ENCODE data around the gene SCN1A. TPM values are rescaled to one million over a fixed set of nuclear protein-coding genes. Genes with fewer than 3 reads are reported as not detected.

Gene SCN1A
- total RNA-seq = not detected in 2 replicates

GRCh38 chr2:166127217-166128155 lies at the start of gene SCN1A:
Gene SCN1A, minus strand, starts transcription at chr2:166128020. Its CDS starts 54,399 bp downstream, at chr2:166073621.
- Mint-ChIP-seq H3K9me3 (no peaks in the 10 kb centered on the region), H3K4me1 (no peaks in the 10 kb centered on the region), H3K4me3 (no peak within 1 kb of the TSS), H3K36me3 (ENCODE audit: low read depth) (no peaks in the 10 kb centered on the region), H3K27ac (no peak within 1 kb of the TSS), H3K27me3 (peaks cover 10% of the 10 kb centered on the region)
- intact Hi-C loops (cut with micrococcal nuclease) = loop anchor here (1.0 to 10.0 kb wide), 5 partner anchors 71 to 1135 kb away; no protein-coding TSS in a partner anchor
- no peak for DNase-seq

DNA sequence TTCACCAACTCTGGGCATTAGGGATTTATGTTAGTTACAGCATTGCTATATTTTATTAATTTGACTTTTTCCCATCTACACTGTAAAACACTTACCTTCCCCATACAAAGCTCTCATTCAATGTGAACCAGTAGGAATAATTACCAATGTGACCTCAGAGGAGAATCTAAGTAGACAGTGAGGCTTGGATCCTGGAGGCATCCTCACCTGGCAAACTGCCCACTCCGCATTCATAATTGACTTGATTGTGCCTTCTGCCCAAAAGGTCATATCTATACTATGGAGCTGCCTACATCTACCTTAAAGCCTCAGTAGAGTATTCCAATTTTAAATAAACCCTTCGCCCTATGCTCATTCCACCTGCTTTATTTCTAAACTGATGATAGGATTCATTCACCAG lies 45.4 kb upstream of the SCN1A start:
- intact Hi-C loops (cut with micrococcal nuclease) = no loop called here
- H3K27ac Mint-ChIP-seq = no peak overlapping the region
- no peak overlapping the region for H3K4me3 Mint-ChIP-seq
- H3K9me3 Mint-ChIP-seq = no peaks in the 10 kb centered on the region
- no peak for DNase-seq
- H3K4me1 Mint-ChIP-seq = no peaks in the 10 kb centered on the region
- H3K36me3 Mint-ChIP-seq (ENCODE audit: low read depth) = no peaks in the 10 kb centered on the region
- peaks cover 3% of the 10 kb centered on the region for H3K27me3 Mint-ChIP-seq

DNA sequence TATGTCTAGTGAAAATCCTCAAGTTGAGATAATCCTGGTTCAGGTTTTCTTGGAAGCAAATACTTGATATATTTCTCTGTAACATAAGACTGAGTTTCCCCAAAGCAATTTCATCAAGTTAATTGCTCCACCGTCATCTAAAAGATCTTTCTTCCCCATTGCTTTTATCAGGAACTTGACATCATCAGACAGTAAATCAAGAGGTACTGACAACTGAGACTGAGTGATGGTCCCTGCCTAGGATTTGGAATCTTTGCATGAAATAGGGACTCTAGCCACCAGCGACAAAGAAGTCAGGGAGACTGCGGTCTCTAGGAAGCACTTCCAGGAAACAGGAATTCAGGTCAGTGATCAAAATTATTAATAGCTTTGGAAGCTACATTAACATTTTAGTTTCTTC lies 43.4 kb upstream of the SCN1A start:
- DNase-seq = no peak
- Mint-ChIP-seq H3K27me3 (no peaks in the 10 kb centered on the region), H3K9me3 (no peaks in the 10 kb centered on the region), H3K36me3 (ENCODE audit: low read depth) (no peaks in the 10 kb centered on the region), H3K27ac (no peak overlapping the region), H3K4me1 (no peaks in the 10 kb centered on the region), H3K4me3 (no peak overlapping the region)
- intact Hi-C loops (cut with micrococcal nuclease) = no loop called here

GRCh38 chr2:166170356-166170755 lies 42.5 kb upstream of the SCN1A start:
- Mint-ChIP-seq H3K36me3 (ENCODE audit: low read depth) (no peaks in the 10 kb centered on the region), H3K27ac (no peak overlapping the region), H3K4me1 (no peaks in the 10 kb centered on the region), H3K4me3 (no peak overlapping the region), H3K27me3 (no peaks in the 10 kb centered on the region), H3K9me3 (no peaks in the 10 kb centered on the region)
- DNase-seq = no peak
- intact Hi-C loops (cut with micrococcal nuclease) = no loop called here

DNA sequence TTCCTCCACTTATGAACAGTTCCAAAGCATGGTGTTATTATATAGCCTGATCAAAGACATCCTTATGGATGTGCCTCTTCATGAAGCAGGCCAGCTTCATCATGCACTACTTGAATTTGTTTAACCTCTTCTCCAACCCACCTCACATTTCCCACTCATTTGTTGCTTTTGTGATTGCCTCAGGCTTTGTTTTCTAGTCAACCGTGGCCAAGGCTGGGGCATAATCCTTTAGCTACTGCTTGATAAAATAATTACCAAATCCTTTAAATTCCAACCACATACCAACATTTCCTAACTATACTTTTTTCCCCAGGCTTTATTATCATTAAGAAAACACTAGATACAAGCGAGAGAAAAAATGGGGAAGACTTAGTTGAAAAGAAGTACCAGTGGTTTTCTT lies 39.6 kb upstream of the SCN1A start:
- Mint-ChIP-seq H3K9me3 (no peaks in the 10 kb centered on the region), H3K36me3 (ENCODE audit: low read depth) (no peaks in the 10 kb centered on the region), H3K4me3 (no peak overlapping the region), H3K27me3 (no peaks in the 10 kb centered on the region), H3K27ac (no peak overlapping the region), H3K4me1 (no peaks in the 10 kb centered on the region)
- intact Hi-C loops (cut with micrococcal nuclease) = no loop called here
- no peak for DNase-seq

DNA sequence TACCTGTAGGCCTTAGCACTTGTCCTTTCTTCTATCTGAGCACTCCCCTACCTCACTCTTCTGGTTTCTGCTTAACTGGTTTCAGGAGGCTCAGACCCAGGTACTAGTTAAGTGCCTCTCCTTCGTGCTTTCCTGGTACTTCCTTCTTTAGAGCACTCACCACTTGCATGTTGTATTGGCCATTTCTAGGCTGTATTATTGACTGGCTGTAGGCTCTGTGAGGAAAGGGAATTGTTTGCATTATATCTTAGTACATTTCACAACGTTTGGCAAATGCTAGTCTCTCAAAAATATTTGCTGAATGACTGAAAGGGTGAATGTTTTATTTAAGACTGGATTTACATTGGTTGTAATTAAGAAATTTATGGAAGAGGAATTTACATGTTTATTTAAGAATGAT lies 36.0 kb upstream of the SCN1A start:
- no peak for DNase-seq
- Mint-ChIP-seq H3K4me3 (no peak overlapping the region), H3K27ac (no peak overlapping the region), H3K36me3 (ENCODE audit: low read depth) (no peaks in the 10 kb centered on the region), H3K9me3 (no peaks in the 10 kb centered on the region), H3K4me1 (no peaks in the 10 kb centered on the region), H3K27me3 (no peaks in the 10 kb centered on the region)
- intact Hi-C loops (cut with micrococcal nuclease) = no loop called here

GRCh38 chr2:166158546-166158945 lies 30.7 kb upstream of the SCN1A start:
- Mint-ChIP-seq H3K9me3 (no peaks in the 10 kb centered on the region), H3K36me3 (ENCODE audit: low read depth) (no peaks in the 10 kb centered on the region), H3K27ac (no peak overlapping the region), H3K4me3 (no peak overlapping the region), H3K27me3 (peaks cover 3% of the 10 kb centered on the region), H3K4me1 (no peaks in the 10 kb centered on the region)
- no peak for DNase-seq
- intact Hi-C loops (cut with micrococcal nuclease) = no loop called here

- no peaks in the 10 kb centered on the region for H3K9me3 Mint-ChIP-seq
- DNase-seq = no peak
- H3K4me3 Mint-ChIP-seq = no peak overlapping the region
- no peaks in the 10 kb centered on the region for H3K36me3 Mint-ChIP-seq (ENCODE audit: low read depth)
- no peaks in the 10 kb centered on the region for H3K4me1 Mint-ChIP-seq
- peaks cover 3% of the 10 kb centered on the region for H3K27me3 Mint-ChIP-seq
- no peak overlapping the region for H3K27ac Mint-ChIP-seq
- intact Hi-C loops (cut with micrococcal nuclease) = no loop called here
These were observed 29.8 kb upstream of the SCN1A start for GRCh38 chr2:166157578-166157977.

DNA sequence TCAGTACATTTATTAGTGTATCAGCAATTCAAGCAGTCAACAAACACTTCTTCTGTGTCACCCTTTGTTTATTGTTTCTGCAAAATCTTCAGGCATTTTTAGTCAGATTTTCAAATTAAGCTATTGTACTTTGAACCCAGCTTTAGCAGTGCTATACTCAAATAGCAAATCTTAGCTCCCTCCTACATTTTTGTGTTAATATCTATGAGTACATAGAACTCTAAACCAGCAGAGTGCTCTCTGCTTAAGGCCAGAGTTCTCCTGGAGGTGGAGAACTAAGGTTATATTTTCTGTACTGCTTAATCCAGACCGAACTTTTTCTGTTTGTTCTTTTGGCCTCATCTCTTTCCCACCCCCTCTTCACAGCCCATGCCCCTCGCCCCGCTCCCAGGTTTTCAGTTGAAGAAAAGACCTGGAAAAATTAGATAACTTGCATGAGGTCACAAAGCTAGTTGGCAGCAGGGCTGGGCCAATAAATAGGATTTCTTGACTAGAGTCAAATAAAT lies 29.2 kb upstream of the SCN1A start:
- Mint-ChIP-seq H3K27ac (no peak overlapping the region), H3K9me3 (no peaks in the 10 kb centered on the region), H3K4me1 (no peaks in the 10 kb centered on the region), H3K4me3 (no peak overlapping the region), H3K36me3 (ENCODE audit: low read depth) (no peaks in the 10 kb centered on the region), H3K27me3 (peaks cover 3% of the 10 kb centered on the region)
- intact Hi-C loops (cut with micrococcal nuclease) = no loop called here
- no peak for DNase-seq

- no peaks in the 10 kb centered on the region for H3K36me3 Mint-ChIP-seq (ENCODE audit: low read depth)
- intact Hi-C loops (cut with micrococcal nuclease) = no loop called here
- H3K4me3 Mint-ChIP-seq = no peak overlapping the region
- H3K9me3 Mint-ChIP-seq = no peaks in the 10 kb centered on the region
- DNase-seq = no peak
- no peaks in the 10 kb centered on the region for H3K4me1 Mint-ChIP-seq
- no peak overlapping the region for H3K27ac Mint-ChIP-seq
- peaks cover 4% of the 10 kb centered on the region for H3K27me3 Mint-ChIP-seq
These were observed 27.8 kb upstream of the SCN1A start for GRCh38 chr2:166155589-166155988.

GRCh38 chr2:166154685-166155338 lies 27.0 kb upstream of the SCN1A start:
- Mint-ChIP-seq H3K36me3 (ENCODE audit: low read depth) (no peaks in the 10 kb centered on the region), H3K27ac (no peak overlapping the region), H3K4me1 (no peaks in the 10 kb centered on the region), H3K27me3 (peaks cover 4% of the 10 kb centered on the region), H3K9me3 (no peaks in the 10 kb centered on the region), H3K4me3 (no peak overlapping the region)
- intact Hi-C loops (cut with micrococcal nuclease) = no loop called here
- no peak for DNase-seq

DNA sequence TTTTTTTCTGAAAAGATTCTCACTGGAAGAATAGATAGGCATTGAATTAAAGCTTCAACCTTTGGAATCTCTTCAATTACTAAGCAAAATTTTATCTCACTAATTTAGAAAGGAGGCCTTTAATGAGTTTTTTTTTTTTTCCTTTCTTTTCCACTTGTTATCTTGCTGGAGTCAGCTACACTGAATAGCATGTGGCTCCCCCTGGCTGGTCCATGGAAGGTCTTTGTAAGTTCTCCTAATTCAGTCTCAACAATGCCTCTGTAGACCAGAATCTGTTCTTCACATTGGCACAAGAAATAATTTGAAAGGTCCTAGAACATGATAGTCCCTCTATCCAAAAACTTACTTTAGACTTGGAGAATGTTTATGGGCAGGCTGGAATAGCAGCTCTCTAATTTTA lies 24.2 kb upstream of the SCN1A start:
- no peak for DNase-seq
- H3K4me3 Mint-ChIP-seq = no peak overlapping the region
- H3K27me3 Mint-ChIP-seq = peaks cover 1% of the 10 kb centered on the region
- no peaks in the 10 kb centered on the region for H3K9me3 Mint-ChIP-seq
- H3K4me1 Mint-ChIP-seq = no peaks in the 10 kb centered on the region
- intact Hi-C loops (cut with micrococcal nuclease) = no loop called here
- H3K27ac Mint-ChIP-seq = no peak overlapping the region
- H3K36me3 Mint-ChIP-seq (ENCODE audit: low read depth) = no peaks in the 10 kb centered on the region

GRCh38 chr2:166148500-166149400 lies 20.9 kb upstream of the SCN1A start:
- Mint-ChIP-seq H3K27me3 (peaks cover 1% of the 10 kb centered on the region), H3K27ac (no peak overlapping the region), H3K4me3 (no peak overlapping the region), H3K36me3 (ENCODE audit: low read depth) (no peaks in the 10 kb centered on the region), H3K9me3 (no peaks in the 10 kb centered on the region), H3K4me1 (no peaks in the 10 kb centered on the region)
- DNase-seq = no peak
- intact Hi-C loops (cut with micrococcal nuclease) = no loop called here
